Thyroid gland (tissue), 4 donors: ENCODE measurements around the gene FGGY.

ENCODE experiments used
- CTCF ChIP-seq, 6 experiments: fragments of 200-600 bp in 3 of 6; fragments of 450-650 bp in 3 of 6; sonication (generic) in 3 of 6; IDR thresholded peaks; one replicate each; pipeline ENCODE4 v1.5.1; 2016 to 2019; ENCODE audit warnings: antibody characterized with exemption in 6 of 6, mild to moderate bottlenecking in 2 of 6, inconsistent platforms in 1 of 6, moderate library complexity in 1 of 6
- POLR2A ChIP-seq, 2 donors: fragments of 450-650 bp; IDR thresholded peaks; one replicate each; pipeline ENCODE4 v1.6.1; 2017; ENCODE audit warnings: antibody characterized with exemption in 2 of 2, mild to moderate bottlenecking in 2 of 2, moderate library complexity in 1 of 2

- TF ChIP-seq CTCF (IDR thresholded peaks at IDR 0.05) = no peak
- TF ChIP-seq POLR2A (IDR thresholded peaks at IDR 0.05) = no peak
Measured at GRCh38 chr1:59480188-59480888, 183.4 kb downstream of the FGGY start.
